Activated CD4-positive, alpha-beta T cell treated with anti-CD3 and anti-CD28 coated beads, Interleukin-2, amount 50 U/mL, for 48 hours (primary cell): ENCODE measurements around the gene KCNK15.

Experiments
- DNase-seq, 2 experiments: peaks; one replicate each; pipeline ENCODE4 v3.0.0-alpha.2; 2020

The KCNK15 gene

DNA sequence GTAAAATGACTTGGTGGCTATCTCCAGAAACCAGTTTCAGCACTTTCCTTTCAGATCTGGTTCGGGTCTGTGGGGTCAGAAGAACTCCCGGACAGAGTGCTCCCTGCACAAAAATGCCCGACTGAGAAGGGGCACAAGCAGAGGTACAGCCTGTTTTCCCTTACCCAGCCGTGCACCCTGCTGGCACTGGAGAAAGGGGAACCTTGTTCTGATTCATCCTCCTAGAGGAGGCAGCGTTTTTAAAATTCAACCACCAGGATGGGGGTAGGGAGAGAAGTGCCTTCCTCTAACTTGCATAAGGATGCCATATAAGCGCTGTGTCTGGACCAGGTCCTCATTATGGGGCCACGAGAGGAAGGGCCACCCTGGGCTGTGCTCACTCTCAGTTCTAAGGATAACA, 47.1 kb downstream of the KCNK15 start:
- no peak for DNase-seq

DNA sequence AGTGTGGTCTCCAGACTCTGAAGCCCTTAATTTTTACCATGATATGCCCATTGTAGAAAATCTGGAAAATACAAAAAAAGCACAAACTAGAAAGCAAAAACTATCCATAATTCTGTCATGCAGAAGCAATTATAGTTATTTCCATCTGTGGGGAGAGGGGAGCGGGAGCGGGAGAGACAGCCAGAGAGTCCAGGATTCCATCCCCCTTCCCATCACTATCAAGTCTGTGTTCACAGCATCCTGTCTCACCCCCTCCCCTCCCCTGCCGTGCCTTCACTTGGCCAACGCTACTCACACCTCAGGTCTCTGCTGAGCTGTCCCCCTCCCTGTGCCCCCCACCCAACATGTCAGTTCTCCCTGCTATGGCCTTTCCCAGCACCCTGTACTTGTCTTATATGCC, 50.2 kb downstream of the KCNK15 start:
- no peak for DNase-seq

GRCh38 chr20:44796311-44796710, 50.6 kb downstream of the KCNK15 start:
- no peak for DNase-seq

DNA sequence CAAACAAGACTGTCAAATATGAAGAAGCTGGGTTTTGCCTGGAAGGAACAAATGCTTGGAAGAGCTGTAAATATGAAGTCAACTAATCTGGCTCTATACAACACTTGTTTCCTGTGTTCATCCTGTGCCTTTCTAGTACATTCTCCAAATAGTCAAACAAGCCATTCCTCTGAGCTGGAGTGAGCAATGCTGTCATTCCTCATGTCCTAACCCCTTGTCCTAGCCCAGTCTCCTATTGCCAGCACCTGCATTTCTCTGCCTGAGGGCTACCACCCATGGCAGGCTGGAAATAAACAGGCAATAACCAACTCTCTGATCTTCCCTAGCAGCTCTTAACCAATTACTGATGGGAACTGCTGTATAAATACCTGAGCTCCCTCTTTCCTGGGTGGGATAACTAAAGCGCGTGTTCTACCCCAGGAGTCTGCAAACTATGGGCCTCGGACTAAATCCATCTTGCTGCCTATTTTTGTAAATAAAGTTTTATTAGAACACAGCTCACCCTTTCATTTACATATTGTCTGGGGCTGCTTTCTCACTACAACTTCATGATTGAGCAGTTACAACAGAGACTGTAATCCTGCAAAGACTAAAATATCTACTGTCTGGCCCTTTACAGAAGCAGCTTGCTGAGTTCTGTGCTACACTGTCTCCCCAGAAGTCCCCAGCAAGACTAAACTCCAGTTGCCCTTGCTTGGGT, 51.2 kb downstream of the KCNK15 start:
- no peak for DNase-seq

DNA sequence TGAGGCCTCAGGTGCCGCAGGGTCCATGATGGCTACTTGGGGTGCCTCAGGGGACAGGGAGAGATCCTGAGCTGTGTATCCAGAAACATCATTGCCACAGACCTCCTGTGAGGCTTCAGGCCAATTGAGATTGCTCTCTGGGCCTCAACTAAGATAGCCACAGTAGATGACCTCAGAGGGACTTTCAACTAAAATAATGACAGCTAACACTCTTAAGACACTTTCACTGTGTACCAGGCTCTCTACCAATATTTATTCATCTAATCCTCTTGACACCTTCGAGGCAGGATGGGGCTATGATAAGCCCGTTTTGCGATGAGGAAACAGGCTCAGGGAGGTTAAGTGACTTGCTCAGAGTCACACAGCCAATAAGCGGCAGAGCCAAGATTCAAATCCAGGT, 54.0 kb downstream of the KCNK15 start:
- DNase-seq, result no peak

GRCh38 chr20:44800391-44801046, 54.9 kb downstream of the KCNK15 start:
- DNase-seq, result peak; percentile 17 to 20
